ENCODE measurements around the gene GNPNAT1. TPM values are rescaled to one million over a fixed set of nuclear protein-coding genes. Genes with fewer than 3 reads are reported as not detected.
A peak's percentile ranks its signal among the peaks of the same experiment; 100 is the strongest.
"Not testable (repeated sequence)": the region's sequence is repeated elsewhere in the genome, so short reads cannot be mapped to it uniquely, and the experiment has no call there.

GNPNAT1 gene
- total and polyA plus RNA-seq, 12 donors: 2.1 to 12.7 (median 5.3) TPM

DNA sequence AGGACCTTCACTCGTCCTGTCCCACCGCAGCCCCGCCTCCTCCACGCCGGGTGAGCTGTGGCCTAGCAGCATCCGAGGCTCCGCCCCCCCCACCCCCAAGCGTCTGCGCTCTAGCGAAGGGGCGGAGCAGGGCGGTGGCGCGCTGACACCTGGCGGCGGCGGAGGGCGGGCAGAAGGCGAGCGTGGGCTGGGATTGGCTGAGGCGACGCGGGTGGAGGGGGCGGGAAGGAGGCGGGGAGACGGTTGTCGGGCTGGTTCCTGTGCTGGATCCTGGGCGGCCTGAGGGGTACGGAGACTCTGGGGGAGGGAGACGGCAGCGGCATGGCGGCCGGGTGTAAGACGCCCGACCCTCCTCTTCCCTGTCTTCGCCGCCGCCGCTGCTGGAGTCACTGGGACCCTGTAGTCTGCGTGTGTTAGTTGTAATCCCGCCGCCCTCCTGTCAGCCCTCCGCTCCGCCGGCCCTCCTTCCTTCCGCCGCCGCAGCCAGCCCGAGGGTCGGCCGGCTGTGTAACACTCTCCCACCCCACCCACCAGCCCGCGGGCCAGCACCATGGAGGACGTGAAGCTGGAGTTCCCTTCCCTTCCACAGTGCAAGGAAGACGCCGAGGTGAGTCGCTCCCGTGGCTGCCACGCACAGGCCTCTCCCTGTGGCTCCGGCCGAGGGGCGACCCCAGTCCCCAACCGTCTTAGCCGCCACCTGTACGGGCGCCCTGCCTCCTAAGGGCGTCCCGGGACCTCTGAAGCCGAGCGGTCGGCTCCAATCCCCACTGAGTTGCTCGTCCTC lies 61.3 kb downstream of the GNPNAT1 start, which contains the start of gene STYX:
TSS of gene STYX (plus strand) at position 242 of the 784 bp plus-strand sequence. CDS start at position 551, 309 bp downstream.
- no peaks in the 10 kb centered on the region for H3K27me3 ChIP-seq
- H3K36me3 ChIP-seq: peaks cover 0 to 62% (median 11%) of the 10 kb centered on the region in 9 donors
- H3K27ac ChIP-seq: peak within 1 kb of the TSS; percentile 38 to 94 (median 90)
- DNase-seq (peak; percentile 99), ATAC-seq (peak; percentile 99 to 100 (median 99))
- H3K4me3 ChIP-seq: peak within 1 kb of the TSS; percentile 62 to 95 (median 92)
- intact Hi-C loops (cut with DNase I): loop anchor here in 3 of 10 donors (1.0 to 10.0 kb wide), 2 partner anchors 23 to 55 kb away; partner anchors contain the start of gene PSMC6 (in 1 of the 3)
- peaks cover 0 to 18% (median 12%) of the 10 kb centered on the region in 9 donors for H3K4me1 ChIP-seq
- 0% methylated on average over 55 to 71 of the region's 72 CpGs for WGBS, 2 donors
- peak in 7 of 9 donors; percentile 23 to 49 (median 32) for TF ChIP-seq CTCF (IDR thresholded peaks at IDR 0.05)
- no peaks in the 10 kb centered on the region for H3K9me3 ChIP-seq

DNA sequence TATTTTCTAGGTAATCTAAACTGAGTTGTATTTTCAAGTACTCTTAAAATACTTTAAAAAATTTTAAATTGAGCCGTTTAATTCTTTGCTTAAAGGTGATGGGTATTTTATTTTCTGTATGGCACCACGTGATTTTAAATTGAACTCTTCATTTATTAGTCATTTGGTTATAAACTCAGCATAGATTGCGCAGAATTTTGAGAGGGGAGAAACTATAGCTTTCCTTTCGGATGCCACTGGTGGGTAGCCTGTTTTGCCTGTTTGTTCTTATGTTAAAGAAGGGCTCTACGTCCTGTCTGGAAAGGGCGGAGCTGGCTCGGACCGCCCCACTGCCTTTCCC lies 61.9 kb downstream of the GNPNAT1 start:
- peaks cover 0 to 66% (median 12%) of the 10 kb centered on the region in 9 donors for H3K36me3 ChIP-seq
- H3K4me1 ChIP-seq: peaks cover 0 to 18% (median 11%) of the 10 kb centered on the region in 9 donors
- 3 to 5% methylated on average over 8 of the region's 8 CpGs for WGBS, 2 donors
- H3K9me3 ChIP-seq: no peaks in the 10 kb centered on the region
- DNase-seq (no peak), ATAC-seq (no peak)
- H3K27me3 ChIP-seq: no peaks in the 10 kb centered on the region
- no peak for TF ChIP-seq CTCF (IDR thresholded peaks at IDR 0.05)
- H3K4me3 ChIP-seq: peak overlapping the region in 8 of 10 donors; percentile 62 to 95 (median 92)
- H3K27ac ChIP-seq: peak overlapping the region in 9 of 10 donors; percentile 27 to 94 (median 86)
- intact Hi-C loops (cut with DNase I): loop anchor here in 1 of 10 donors (1.0 kb wide), 1 partner anchor 22 kb away; the partner anchor contains the start of gene PSMC6

- intact Hi-C loops (cut with DNase I): loop anchor here in 1 of 10 donors (1.0 kb wide), 1 partner anchor 22 kb away; the partner anchor contains the start of gene PSMC6
- not testable (repeated sequence) for DNase-seq
- peak overlapping the region in 8 of 10 donors; percentile 60 to 94 (median 88) for H3K27ac ChIP-seq
Measured at GRCh38 chr14:52729035-52729434, 62.4 kb downstream of the GNPNAT1 start.

GRCh38 chr14:52727509-52727908 lies 63.9 kb downstream of the GNPNAT1 start:
- H3K4me3 ChIP-seq; H3K27me3 ChIP-seq; ATAC-seq; H3K9me3 ChIP-seq; intact Hi-C loops (cut with DNase I); H3K27ac ChIP-seq; DNase-seq: not testable (repeated sequence)
- H3K36me3 ChIP-seq: peaks cover 0 to 69% (median 27%) of the 10 kb centered on the region in 9 donors
- H3K4me1 ChIP-seq: peaks cover 0 to 29% (median 11%) of the 10 kb centered on the region in 9 donors
- WGBS, 2 donors: 97 to 99% methylated on average over 2 of the region's 2 CpGs

More at GRCh38 chr14:52729035-52729434, 62.4 kb downstream of the GNPNAT1 start:
- ATAC-seq, H3K27me3 ChIP-seq, H3K9me3 ChIP-seq: not testable (repeated sequence)
- Histone ChIP-seq H3K4me1 (peaks cover 0 to 18% (median 11%) of the 10 kb centered on the region in 9 donors), H3K4me3 (peak overlapping the region in 1 of 10 donors; percentile 94), H3K36me3 (peaks cover 0 to 66% (median 18%) of the 10 kb centered on the region in 9 donors)
- 92 to 93% methylated on average over 15 of the region's 15 CpGs for WGBS, 2 donors

Other genes starting within 250 kb of the GNPNAT1 start
- 1 to 10 TPM; 3.1 to 6.3 (median 4.3) TPM for gene TXNDC16, start 239.1 kb downstream of the GNPNAT1 start, total RNA-seq
- gene TXNDC16, start 239.1 kb downstream of the GNPNAT1 start, polyA plus RNA-seq: 1 to 10 TPM; 1.2 to 1.3 TPM
- gene GPR137C, start 238.8 kb downstream of the GNPNAT1 start, total RNA-seq: 1 to 10 TPM in 6 of 10 donors, under 1 TPM in 4; 0.62 to 2.3 (median 1.1) TPM
- 1 to 10 TPM in 1 of 2 donors, under 1 TPM in 1; 0.88 to 1.4 TPM for gene GPR137C, start 238.8 kb downstream of the GNPNAT1 start, polyA plus RNA-seq
- 10 to 100 TPM; 12.7 to 54.0 (median 16.3) TPM for gene ERO1A, start 96.0 kb downstream of the GNPNAT1 start, total RNA-seq
- 10 to 100 TPM in 1 of 2 donors, 1 to 10 TPM in 1; 9.2 to 11.9 TPM for gene ERO1A, start 96.0 kb downstream of the GNPNAT1 start, polyA plus RNA-seq
- gene PSMC6, start 84.4 kb downstream of the GNPNAT1 start, total RNA-seq: 10 to 100 TPM; 78.5 to 94.0 (median 85.4) TPM
- gene PSMC6, start 84.4 kb downstream of the GNPNAT1 start, polyA plus RNA-seq: 10 to 100 TPM; 92.4 to 99.4 TPM
- 10 to 100 TPM; 12.9 to 15.8 (median 14.2) TPM for gene STYX, start 61.4 kb downstream of the GNPNAT1 start, total RNA-seq
- 1 to 10 TPM; 3.4 to 6.6 TPM for gene STYX, start 61.4 kb downstream of the GNPNAT1 start, polyA plus RNA-seq
- gene FERMT2, start 159.4 kb upstream of the GNPNAT1 start, total RNA-seq: 100 to 1,000 TPM in 9 of 10 donors, 10 to 100 TPM in 1; 89.1 to 175 (median 115) TPM
- gene FERMT2, start 159.4 kb upstream of the GNPNAT1 start, polyA plus RNA-seq: 10 to 100 TPM; 45.7 to 67.7 TPM